ENCODE data around the gene FGF1.

DNA sequence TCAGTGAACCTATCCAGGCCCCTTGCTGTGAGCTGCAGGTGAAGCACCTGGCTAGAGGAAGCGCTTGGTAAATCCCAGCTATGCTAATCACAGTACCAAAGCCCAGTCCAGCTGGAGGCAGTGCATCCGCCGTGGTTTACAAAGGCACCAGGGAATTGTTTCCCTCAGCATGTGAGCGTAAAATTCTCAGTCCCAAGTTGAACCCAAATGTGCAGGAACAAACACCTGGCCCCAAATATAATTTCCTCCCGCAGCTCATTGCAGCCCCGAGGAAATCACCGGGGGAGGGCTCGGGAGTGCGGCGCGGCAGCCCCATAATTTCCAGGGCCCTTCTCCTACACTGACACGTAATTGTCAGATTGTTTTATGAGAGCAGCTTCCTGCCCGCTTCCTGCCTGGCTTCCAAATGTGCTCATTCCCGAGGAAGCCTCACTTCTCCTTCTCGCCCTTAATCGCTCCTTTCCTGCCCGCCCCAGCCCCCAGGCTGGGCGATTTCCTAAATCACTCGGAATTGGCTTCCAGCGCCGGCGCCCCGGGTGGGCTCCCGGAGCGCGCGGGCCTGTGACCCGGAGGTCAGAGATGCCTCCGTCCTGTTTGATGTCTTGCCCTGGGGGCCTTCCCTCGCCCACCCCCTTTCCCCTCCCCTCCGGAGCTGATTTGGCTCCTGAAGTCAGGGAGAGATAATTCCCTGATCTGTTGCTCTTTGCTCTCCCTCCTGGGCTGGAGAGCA, 134.4 kb downstream of the FGF1 start:
- TF ChIP-seq, protein P1, sequence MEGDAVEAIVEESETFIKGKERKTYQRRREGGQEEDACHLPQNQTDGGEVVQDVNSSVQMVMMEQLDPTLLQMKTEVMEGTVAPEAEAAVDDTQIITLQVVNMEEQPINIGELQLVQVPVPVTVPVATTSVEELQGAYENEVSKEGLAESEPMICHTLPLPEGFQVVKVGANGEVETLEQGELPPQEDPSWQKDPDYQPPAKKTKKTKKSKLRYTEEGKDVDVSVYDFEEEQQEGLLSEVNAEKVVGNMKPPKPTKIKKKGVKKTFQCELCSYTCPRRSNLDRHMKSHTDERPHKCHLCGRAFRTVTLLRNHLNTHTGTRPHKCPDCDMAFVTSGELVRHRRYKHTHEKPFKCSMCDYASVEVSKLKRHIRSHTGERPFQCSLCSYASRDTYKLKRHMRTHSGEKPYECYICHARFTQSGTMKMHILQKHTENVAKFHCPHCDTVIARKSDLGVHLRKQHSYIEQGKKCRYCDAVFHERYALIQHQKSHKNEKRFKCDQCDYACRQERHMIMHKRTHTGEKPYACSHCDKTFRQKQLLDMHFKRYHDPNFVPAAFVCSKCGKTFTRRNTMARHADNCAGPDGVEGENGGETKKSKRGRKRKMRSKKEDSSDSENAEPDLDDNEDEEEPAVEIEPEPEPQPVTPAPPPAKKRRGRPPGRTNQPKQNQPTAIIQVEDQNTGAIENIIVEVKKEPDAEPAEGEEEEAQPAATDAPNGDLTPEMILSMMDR (conservative IDR thresholded peaks at IDR 0.05; ENCODE audit: low read length), result no peak
- no peak for TF ChIP-seq EZH2phosphoT487 (IDR thresholded peaks at IDR 0.05; ENCODE audit: borderline replicate concordance)

All from Loucy (cell line).